Transverse colon (tissue), 3 donors: ENCODE measurements around the gene MEGF11.

ENCODE experiments used
- CTCF ChIP-seq, 5 experiments: fragments of 200-600 bp in 3 of 5; fragments of 450-650 bp in 2 of 5; sonication (generic) in 3 of 5; IDR thresholded peaks; 1 replicate in 2 of 5; 2 replicates in 3 of 5; pipeline ENCODE4 v1.5.1; 2016 to 2017; ENCODE audit warnings: antibody characterized with exemption in 5 of 5, inconsistent platforms in 3 of 5, mild to moderate bottlenecking in 2 of 5, moderate library complexity in 1 of 5
- POLR2A ChIP-seq: fragments of 450-650 bp; IDR thresholded peaks from one replicate; pipeline ENCODE4 v1.6.1; 2016; ENCODE audit warnings: antibody characterized with exemption, mild to moderate bottlenecking, moderate library complexity

- TF ChIP-seq POLR2A (no peak), CTCF (IDR thresholded peaks at IDR 0.05) (no peak)
These were observed 344.7 kb downstream of the MEGF11 start for GRCh38 chr15:65908876-65909275.
